H1 (cell line): ENCODE results near the gene MRPL34. TPM values are rescaled to one million over a fixed set of nuclear protein-coding genes. Genes with fewer than 3 reads are reported as not detected.

ENCODE experiments used
- ATF3 ChIP-seq: IDR thresholded peaks from 2 replicates; pipeline ENCODE4 v1.6.1; 2011; ENCODE audit warnings: low read depth, mild to moderate bottlenecking, low read length; ENCODE audit not compliant: insufficient read depth
- BRCA1 ChIP-seq: IDR thresholded peaks from 2 replicates; pipeline ENCODE4 v1.6.1; 2012; ENCODE audit warnings: low read depth, low read length, improper control_type of control experiment
- CBX8 ChIP-seq: fragments of 300-800, 300-1000 bp; sonication (generic); IDR thresholded peaks from 2 replicates; pipeline ENCODE4 v1.7.1; 2016; ENCODE audit warnings: low read depth, low read length, borderline replicate concordance
- HDAC2 ChIP-seq, 2 experiments: fragments of 300-600 bp in 1 of 2; sonication (generic) in 1 of 2; IDR thresholded peaks; 2 replicates each; pipeline ENCODE4 v1.6.1; 2011 to 2012; ENCODE audit warnings: low read depth in 2 of 2, low read length in 2 of 2, mild to moderate bottlenecking in 2 of 2, moderate library complexity in 2 of 2, borderline replicate concordance in 1 of 2, inconsistent platforms in 1 of 2
- KDM5A ChIP-seq: fragments of 200-600 bp; IDR thresholded peaks from 2 replicates; pipeline ENCODE4 v1.7.1; 2012; ENCODE audit warnings: mild to moderate bottlenecking, low read length, inconsistent platforms, mixed read lengths
- MAX ChIP-seq: IDR thresholded peaks from 2 replicates; pipeline ENCODE4 v1.6.1; 2012; ENCODE audit warnings: inconsistent platforms
- POLR2A ChIP-seq, 2 experiments: IDR thresholded peaks; 1 replicate in 1 of 2; 2 replicates in 1 of 2; pipeline ENCODE4 v1.6.1; 2011; ENCODE audit warnings: low read depth in 2 of 2, low read length in 2 of 2, mild to moderate bottlenecking in 2 of 2; ENCODE audit errors: control extremely low read depth in 1 of 2
- POLR2AphosphoS5 ChIP-seq: IDR thresholded peaks from 2 replicates; pipeline ENCODE4 v1.6.1; 2011; ENCODE audit warnings: low read depth, low read length
- POU5F1 ChIP-seq: IDR thresholded peaks from 2 replicates; pipeline ENCODE4 v1.6.1; 2011; ENCODE audit warnings: low read depth, mild to moderate bottlenecking, low read length, moderate library complexity
- RNF2 ChIP-seq: fragments of 200-900, 300-1000 bp; sonication (generic); IDR thresholded peaks from 2 replicates; pipeline ENCODE4 v1.7.1; 2016; ENCODE audit warnings: borderline replicate concordance, low read depth, mild to moderate bottlenecking, antibody characterized with exemption, low read length; ENCODE audit not compliant: poor library complexity, severe bottlenecking; ENCODE audit errors: missing control alignments
- SAP30 ChIP-seq: fragments of 300-600 bp; sonication (generic); IDR thresholded peaks from 2 replicates; pipeline ENCODE4 v1.7.1; 2012; ENCODE audit warnings: low read length, moderate library complexity, mild to moderate bottlenecking, inconsistent platforms; ENCODE audit not compliant: insufficient read depth, insufficient replicate concordance
- SP4 ChIP-seq: IDR thresholded peaks from 2 replicates; pipeline ENCODE4 v1.6.1; 2012; ENCODE audit warnings: low read length, inconsistent platforms
- SRF ChIP-seq: IDR thresholded peaks from 2 replicates; pipeline ENCODE4 v1.6.1; 2011; ENCODE audit warnings: mild to moderate bottlenecking, low read depth, low read length, moderate library complexity
- TAF1 ChIP-seq: IDR thresholded peaks from 2 replicates; pipeline ENCODE4 v1.6.1; 2011; ENCODE audit warnings: mild to moderate bottlenecking, low read depth, low read length
- TAF7 ChIP-seq: optimal IDR thresholded peaks from 2 replicates; pipeline ENCODE3; 2011; ENCODE audit warnings: low read depth, mild to moderate bottlenecking, inconsistent platforms, low read length, moderate library complexity, borderline replicate concordance
- ZNF274 ChIP-seq: IDR thresholded peaks from 2 replicates; pipeline ENCODE4 v1.7.0; 2012; ENCODE audit warnings: low read length, borderline replicate concordance; ENCODE audit errors: extremely low read depth
- polyA plus RNA-seq, 7 experiments: library from polyadenylated mRNA; depleted of rRNA in 3 of 7; stranded (reverse) in 5 of 7; unstranded in 2 of 7; fragments of >200 nt in 5 of 7; fragments of 200-250 nt in 2 of 7; gene quantifications; 1 replicate in 5 of 7; 2 replicates in 1 of 7; 4 replicates in 1 of 7; pipeline versions ENCODE4 v1.2.1 to v1.2.3, GENCODE V29; 2011 to 2013; ENCODE audit warnings: missing spikeins in 2 of 7, mixed read lengths in 2 of 7
- total RNA-seq: library from RNA; stranded (reverse); fragmentation: NEBNext Ultra II Directional; extraction: Animal tissue kit (Norgen Biotek cat#: 25700); gene quantifications from 2 replicates; pipeline ENCODE4 v1.2.1, GENCODE V29; 2021

The MRPL34 gene
- total and polyA plus RNA-seq, 2 of the 8 experiments (the other 6 are each of a cell fraction or from before 2014, with no cell fraction given) = 91.9 to 99.6 TPM

- TF ChIP-seq POLR2A (IDR thresholded peaks at IDR 0.05; ENCODE audit: control extremely low read depth in 1 of 2, low read depth in 2 of 2, low read length in 2 of 2) (0 out of 3 replicates have a peak, but pooled peaks of 1 of the 2 experiments have one; percentile 7), RNF2 (no peak), TAF7 (peak; percentile 4), ATF3 (no peak), BRCA1 (no peak), MAX (no peak), HDAC2 (IDR thresholded peaks at IDR 0.05; ENCODE audit: borderline replicate concordance in 1 of 2, low read depth in 2 of 2, low read length in 2 of 2) (peak in 1 of 2 experiments; percentile 19; a peak in 1 of 4 replicates), ZNF274 (no peak), POLR2AphosphoS5 (no peak), SP4 (no peak), POU5F1 (no peak), TAF1 (0 out of 2 replicates have a peak, but pooled peaks have one; percentile 5), SRF (no peak), CBX8 (no peak), KDM5A (no peak; the same call in 1 of the 2 replicates), SAP30 (peak; percentile 38)
Measured at GRCh38 chr19:17337675-17338432, 32.2 kb downstream of the MRPL34 start (continued).
